GM21825 (cell line): ENCODE results near the gene SMYD3.
A peak's percentile ranks its signal among the peaks of the same experiment; 100 is the strongest.

Experiments used
- ATAC-seq: cut with Tn5 transposase; IDR thresholded peaks from one replicate; pipeline ENCODE4 v1.9.1; 2021; ENCODE audit warnings: mild to moderate bottlenecking, moderate library complexity; ENCODE audit not compliant: unreplicated experiment

The SMYD3 gene

GRCh38 chr1:246117066-246117791, 389.9 kb downstream of the SMYD3 start:
- peak; percentile 81 for ATAC-seq

GRCh38 chr1:246114369-246114768, 392.7 kb downstream of the SMYD3 start:
- ATAC-seq: no peak

- ATAC-seq: no peak
Observed at GRCh38 chr1:246113555-246114095, 393.5 kb downstream of the SMYD3 start.

- no peak for ATAC-seq
Observed at GRCh38 chr1:246111570-246111969, 395.5 kb downstream of the SMYD3 start.

GRCh38 chr1:246110343-246111219, 396.5 kb downstream of the SMYD3 start:
- no peak for ATAC-seq

- no peak for ATAC-seq
Observed at GRCh38 chr1:246108278-246108925, 398.7 kb downstream of the SMYD3 start.

GRCh38 chr1:246107516-246108277, 399.4 kb downstream of the SMYD3 start:
- ATAC-seq: no peak

GRCh38 chr1:246106342-246106763, 400.7 kb downstream of the SMYD3 start:
- peak; percentile 72 for ATAC-seq

GRCh38 chr1:246104927-246105326, 402.2 kb downstream of the SMYD3 start:
- no peak for ATAC-seq

GRCh38 chr1:246099570-246099969, 407.5 kb downstream of the SMYD3 start:
- no peak for ATAC-seq

- no peak for ATAC-seq
Observed at GRCh38 chr1:246096356-246096755, 410.7 kb downstream of the SMYD3 start.

- no peak for ATAC-seq
Observed at GRCh38 chr1:246095443-246095842, 411.6 kb downstream of the SMYD3 start.

- no peak for ATAC-seq
Observed at GRCh38 chr1:246093230-246093629, 413.8 kb downstream of the SMYD3 start.

- ATAC-seq: no peak
Observed at GRCh38 chr1:246092136-246092535, 414.9 kb downstream of the SMYD3 start.

GRCh38 chr1:246091477-246091876, 415.6 kb downstream of the SMYD3 start:
- no peak for ATAC-seq

- ATAC-seq: no peak
Observed at GRCh38 chr1:246086191-246086590, 420.9 kb downstream of the SMYD3 start.

- ATAC-seq: no peak
Observed at GRCh38 chr1:246083416-246083815, 423.7 kb downstream of the SMYD3 start.

- no peak for ATAC-seq
Observed at GRCh38 chr1:246081856-246082668, 425.0 kb downstream of the SMYD3 start.

GRCh38 chr1:246081138-246081702, 425.9 kb downstream of the SMYD3 start:
- ATAC-seq: no peak
